Measurements from ENCODE around the gene HOXB7.

DNA sequence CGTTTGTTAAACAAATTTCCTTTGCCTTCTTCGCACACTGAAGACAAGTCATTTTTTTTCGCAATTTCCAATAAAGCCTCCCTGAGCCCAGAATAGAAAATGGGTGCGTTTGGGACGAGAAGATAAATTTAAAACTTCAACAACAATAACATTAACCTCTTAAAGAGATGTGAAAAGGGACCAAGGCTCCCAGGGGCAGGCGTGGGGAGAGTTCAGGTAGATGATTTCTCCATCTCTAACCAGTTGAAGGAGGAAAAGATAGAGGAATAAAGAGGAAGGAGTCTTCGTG is 31.4 kb downstream of the HOXB7 start:
- TF ChIP-seq, protein P1, sequence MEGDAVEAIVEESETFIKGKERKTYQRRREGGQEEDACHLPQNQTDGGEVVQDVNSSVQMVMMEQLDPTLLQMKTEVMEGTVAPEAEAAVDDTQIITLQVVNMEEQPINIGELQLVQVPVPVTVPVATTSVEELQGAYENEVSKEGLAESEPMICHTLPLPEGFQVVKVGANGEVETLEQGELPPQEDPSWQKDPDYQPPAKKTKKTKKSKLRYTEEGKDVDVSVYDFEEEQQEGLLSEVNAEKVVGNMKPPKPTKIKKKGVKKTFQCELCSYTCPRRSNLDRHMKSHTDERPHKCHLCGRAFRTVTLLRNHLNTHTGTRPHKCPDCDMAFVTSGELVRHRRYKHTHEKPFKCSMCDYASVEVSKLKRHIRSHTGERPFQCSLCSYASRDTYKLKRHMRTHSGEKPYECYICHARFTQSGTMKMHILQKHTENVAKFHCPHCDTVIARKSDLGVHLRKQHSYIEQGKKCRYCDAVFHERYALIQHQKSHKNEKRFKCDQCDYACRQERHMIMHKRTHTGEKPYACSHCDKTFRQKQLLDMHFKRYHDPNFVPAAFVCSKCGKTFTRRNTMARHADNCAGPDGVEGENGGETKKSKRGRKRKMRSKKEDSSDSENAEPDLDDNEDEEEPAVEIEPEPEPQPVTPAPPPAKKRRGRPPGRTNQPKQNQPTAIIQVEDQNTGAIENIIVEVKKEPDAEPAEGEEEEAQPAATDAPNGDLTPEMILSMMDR (IDR thresholded peaks at IDR 0.05; ENCODE audit: low read depth, low read length) = no peak
- no peak for TF ChIP-seq EZH2phosphoT487 (IDR thresholded peaks at IDR 0.05; ENCODE audit: low read depth)

Data from OCI-LY3 (cell line).